GM12878 (cell line): ENCODE measurements around the gene IKZF5.

Source experiments
- NR2F1 ChIP-seq: fragments of 450-650 bp; conservative IDR thresholded peaks from 2 replicates; pipeline ENCODE4 v1.6.1; 2017; ENCODE audit warnings: mild to moderate bottlenecking
- POLR2A ChIP-seq: IDR thresholded peaks from 2 replicates; pipeline ENCODE4 v1.6.1; 2011; ENCODE audit warnings: low read depth, mild to moderate bottlenecking, low read length
- TF ChIP-seq, protein P1 (sequence below), 3 experiments: IDR thresholded peaks in 2 of 3; conservative IDR thresholded peaks in 1 of 3; 2 replicates each; pipeline ENCODE4 v1.5.1; 2011; ENCODE audit warnings: low read depth in 3 of 3, low read length in 3 of 3, mild to moderate bottlenecking in 3 of 3, control low read depth in 2 of 3, moderate library complexity in 2 of 3, inconsistent platforms in 1 of 3, mixed read lengths in 1 of 3; ENCODE audit not compliant: control insufficient read depth in 2 of 3, insufficient read depth in 1 of 3; ENCODE audit errors: extremely low read depth in 1 of 3

DNA sequence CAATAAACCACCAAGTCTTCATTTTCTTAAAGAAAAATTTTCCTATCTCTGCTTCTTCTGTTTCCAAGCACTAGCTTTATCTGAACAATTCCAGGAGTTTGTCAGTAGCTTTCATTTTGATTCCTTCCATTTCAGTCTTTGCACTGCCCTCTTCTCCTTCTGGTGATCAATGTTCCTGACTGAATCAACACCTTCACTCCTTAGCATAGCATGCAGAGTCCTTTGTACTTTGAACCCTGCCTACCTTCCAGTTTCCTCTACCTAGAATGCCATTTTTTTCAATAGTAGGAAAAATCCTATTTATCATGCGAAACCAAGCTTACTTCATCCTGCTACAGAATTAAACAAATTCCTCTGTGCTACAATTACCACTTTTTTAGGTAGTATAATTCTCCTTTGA is 52.7 kb downstream of the IKZF5 start:
- TF ChIP-seq NR2F1 (no peak), POLR2A (no peak)
- TF ChIP-seq, protein P1, sequence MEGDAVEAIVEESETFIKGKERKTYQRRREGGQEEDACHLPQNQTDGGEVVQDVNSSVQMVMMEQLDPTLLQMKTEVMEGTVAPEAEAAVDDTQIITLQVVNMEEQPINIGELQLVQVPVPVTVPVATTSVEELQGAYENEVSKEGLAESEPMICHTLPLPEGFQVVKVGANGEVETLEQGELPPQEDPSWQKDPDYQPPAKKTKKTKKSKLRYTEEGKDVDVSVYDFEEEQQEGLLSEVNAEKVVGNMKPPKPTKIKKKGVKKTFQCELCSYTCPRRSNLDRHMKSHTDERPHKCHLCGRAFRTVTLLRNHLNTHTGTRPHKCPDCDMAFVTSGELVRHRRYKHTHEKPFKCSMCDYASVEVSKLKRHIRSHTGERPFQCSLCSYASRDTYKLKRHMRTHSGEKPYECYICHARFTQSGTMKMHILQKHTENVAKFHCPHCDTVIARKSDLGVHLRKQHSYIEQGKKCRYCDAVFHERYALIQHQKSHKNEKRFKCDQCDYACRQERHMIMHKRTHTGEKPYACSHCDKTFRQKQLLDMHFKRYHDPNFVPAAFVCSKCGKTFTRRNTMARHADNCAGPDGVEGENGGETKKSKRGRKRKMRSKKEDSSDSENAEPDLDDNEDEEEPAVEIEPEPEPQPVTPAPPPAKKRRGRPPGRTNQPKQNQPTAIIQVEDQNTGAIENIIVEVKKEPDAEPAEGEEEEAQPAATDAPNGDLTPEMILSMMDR (IDR thresholded peaks at IDR 0.05 in 2 of 3, conservative IDR thresholded peaks at IDR 0.05 in 1 of 3; ENCODE audit: control insufficient read depth in 2 of 3, extremely low read depth in 1 of 3, insufficient read depth in 1 of 3, low read depth in 3 of 3, low read length in 3 of 3), result no peak
